Measurements from ENCODE around the gene CT45A3.
"Not testable (repeated sequence)": the region's sequence is repeated elsewhere in the genome, so short reads cannot be mapped to it uniquely, and the experiment has no call there.

The CT45A3 gene

GRCh38 chrX:135768091-135768490, at the start of gene CT45A3:
TSS of gene CT45A3 (minus strand) at chrX:135768191. CDS start at chrX:135764444, 3,747 bp downstream.
- in situ Hi-C loops (cut with MboI; ENCODE audit: low sequenced_read_pairs), result not testable (repeated sequence)

- in situ Hi-C loops (cut with MboI; ENCODE audit: low sequenced_read_pairs), result not testable (repeated sequence)
Observed at GRCh38 chrX:135802687-135803086, 34.7 kb upstream of the CT45A3 start, which contains the start of gene CT45A6. TSS of gene CT45A6 (minus strand) at chrX:135802787. CDS start at chrX:135798993, 3,794 bp downstream.

GRCh38 chrX:135785403-135785802, 17.4 kb upstream of the CT45A3 start, which contains the start of gene CT45A5:
TSS of gene CT45A5 (minus strand) at chrX:135785503. CDS start at chrX:135781729, 3,774 bp downstream.
- in situ Hi-C loops (cut with MboI; ENCODE audit: low sequenced_read_pairs), result not testable (repeated sequence)

- in situ Hi-C loops (cut with MboI; ENCODE audit: low sequenced_read_pairs), result not testable (repeated sequence)
Observed at GRCh38 chrX:135744739-135745138, 23.3 kb downstream of the CT45A3 start.

GRCh38 chrX:135741192-135741715, 26.7 kb downstream of the CT45A3 start:
- in situ Hi-C loops (cut with MboI; ENCODE audit: low sequenced_read_pairs), result no loop called here

- in situ Hi-C loops (cut with MboI; ENCODE audit: low sequenced_read_pairs), result no loop called here
Observed at GRCh38 chrX:135740681-135741149, 27.3 kb downstream of the CT45A3 start.

GRCh38 chrX:135737366-135738071, 30.5 kb downstream of the CT45A3 start:
- in situ Hi-C loops (cut with MboI; ENCODE audit: low sequenced_read_pairs), result no loop called here

GRCh38 chrX:135734666-135735065, 33.3 kb downstream of the CT45A3 start:
- in situ Hi-C loops (cut with MboI; ENCODE audit: low sequenced_read_pairs), result not testable (repeated sequence)

- in situ Hi-C loops (cut with MboI; ENCODE audit: low sequenced_read_pairs), result no loop called here
Observed at GRCh38 chrX:135713795-135714194, 54.2 kb downstream of the CT45A3 start.

- in situ Hi-C loops (cut with MboI; ENCODE audit: low sequenced_read_pairs), result not testable (repeated sequence)
Observed at GRCh38 chrX:135713183-135713689, 54.8 kb downstream of the CT45A3 start, which contains the start of gene CT45A1. TSS of gene CT45A1 (plus strand) at chrX:135713639. CDS start at chrX:135718941, 5,302 bp downstream.
